Tibial nerve (tissue), 4 donors: ENCODE data around the gene AKTIP.
A peak's percentile ranks its signal among the peaks of the same experiment; 100 is the strongest.

Experiments used
- CTCF ChIP-seq, 5 experiments: fragments of 200-600 bp in 3 of 5; fragments of 450-650 bp in 2 of 5; sonication (generic) in 3 of 5; IDR thresholded peaks; one replicate each; pipeline ENCODE4 v1.5.1; 2016 to 2019; ENCODE audit warnings: antibody characterized with exemption in 5 of 5, mild to moderate bottlenecking in 3 of 5, moderate library complexity in 2 of 5
- EP300 ChIP-seq, 2 donors: sonication (generic); formaldehyde crosslinking; IDR thresholded peaks; one replicate each; pipeline ENCODE4 v1.6.1; 2017; ENCODE audit warnings: antibody characterized with exemption in 2 of 2, mild to moderate bottlenecking in 1 of 2
- POLR2A ChIP-seq, 2 donors: fragments of 450-650 bp; IDR thresholded peaks; one replicate each; pipeline ENCODE4 v1.6.1; 2017; ENCODE audit warnings: antibody characterized with exemption in 2 of 2, mild to moderate bottlenecking in 2 of 2, moderate library complexity in 2 of 2

DNA sequence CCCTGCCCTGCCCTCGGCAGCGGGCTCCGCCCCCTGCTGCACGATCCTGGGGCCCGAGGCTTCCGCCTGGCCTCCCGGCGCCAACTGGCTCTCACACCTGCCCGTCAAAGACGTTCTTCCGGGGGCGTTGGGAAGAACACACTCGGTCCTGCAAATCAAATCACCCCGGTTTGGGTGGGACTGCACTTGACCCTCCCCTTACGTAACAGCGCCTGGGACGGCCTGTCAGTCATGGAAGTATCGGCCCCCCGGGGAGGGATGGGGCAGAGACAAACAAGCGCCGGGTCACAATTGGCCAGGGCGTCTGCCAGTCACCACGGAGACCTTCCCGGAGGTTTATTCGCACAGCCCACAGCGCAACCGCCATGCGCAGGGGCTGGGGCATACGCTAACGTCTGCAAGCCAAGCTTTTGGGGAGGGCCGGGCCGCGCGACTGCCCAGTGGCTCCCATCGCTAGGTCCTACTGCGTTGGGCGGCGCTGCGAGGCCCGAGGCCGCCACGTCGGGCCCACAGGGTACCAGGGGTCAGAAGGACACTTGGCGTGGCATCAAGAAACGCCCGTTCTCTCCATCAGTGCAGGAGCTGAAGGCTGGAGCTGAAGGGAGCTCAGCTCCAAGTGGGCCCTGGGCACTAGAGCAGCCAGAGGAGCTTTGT lies 388 bp upstream of the AKTIP start:
- peak in 2 of 5 experiments; percentile 32 to 42 for TF ChIP-seq CTCF (IDR thresholded peaks at IDR 0.05)
- peak; percentile 84 to 95 for TF ChIP-seq POLR2A (IDR thresholded peaks at IDR 0.05)
- peak; percentile 74 to 98 for TF ChIP-seq EP300 (IDR thresholded peaks at IDR 0.05)
